Lower lobe of right lung (tissue), 2 donors: ENCODE data around the gene PARVB. TPM values are rescaled to one million over a fixed set of nuclear protein-coding genes. Genes with fewer than 3 reads are reported as not detected.

Experiments
- ATAC-seq, 2 donors: fragments of 200-7000 bp; cut with Tn5 transposase; one replicate each; pipeline ENCODE4 v1.9.1; 2020 to 2022; ENCODE audit warnings: mild to moderate bottlenecking in 2 of 2, moderate library complexity in 2 of 2
- DNase-seq: peaks from one replicate; pipeline ENCODE4 v3.0.0-alpha.2; 2020
- H3K27ac ChIP-seq: fragments of 200-600 bp; one replicate; pipeline ENCODE4 v1.8.0; 2022
- H3K27me3 ChIP-seq: fragments of 200-600 bp; one replicate; pipeline ENCODE4 v1.8.0; 2022; ENCODE audit warnings: low read depth
- H3K36me3 ChIP-seq: fragments of 200-600 bp; one replicate; pipeline ENCODE4 v1.8.0; 2022; ENCODE audit warnings: mild to moderate bottlenecking
- H3K4me1 ChIP-seq: fragments of 200-600 bp; one replicate; pipeline ENCODE4 v1.8.0; 2022
- H3K4me3 ChIP-seq: fragments of 200-600 bp; one replicate; pipeline ENCODE4 v1.8.0; 2022; ENCODE audit warnings: mild to moderate bottlenecking
- H3K9me3 ChIP-seq: fragments of 200-600 bp; one replicate; pipeline ENCODE4 v1.8.0; 2022
- CTCF ChIP-seq: fragments of 200-600 bp; IDR thresholded peaks from one replicate; pipeline ENCODE4 v1.8.0; 2022; ENCODE audit warnings: antibody characterized with exemption, mild to moderate bottlenecking
- intact Hi-C: fragments of 100-400 bp; cut with DNase I; formaldehyde crosslinking; loops from one replicate; pipeline ENCODE4 v1.11.0; 2022
- total RNA-seq: library from RNA; stranded (reverse); fragmentation: NEBNext Ultra II Directional; extraction: Animal tissue kit (Norgen Biotek cat#: 25700); gene quantifications from one replicate; pipeline ENCODE4 v1.2.1, GENCODE V29; 2021
- donor health status: DM: no; HTN: yes; CAD: no; lungs with severe emphysema.

PARVB gene
- total RNA-seq, 1 donor from 2014 or later, result 44.7 TPM

GRCh38 chr22:44196241-44196640, 172.1 kb downstream of the PARVB start:
- Histone ChIP-seq H3K9me3 (no peaks in the 10 kb centered on the region), H3K4me1 (no peaks in the 10 kb centered on the region), H3K27me3 (peaks cover 14% of the 10 kb centered on the region), H3K4me3 (no peak overlapping the region), H3K36me3 (peaks cover 9% of the 10 kb centered on the region), H3K27ac (no peak overlapping the region)
- ATAC-seq (no peak), DNase-seq (no peak)
- intact Hi-C loops, result no loop called here
- no peak for TF ChIP-seq CTCF

- TF ChIP-seq CTCF, result no peak
- no peak for DNase-seq
- intact Hi-C loops, result no loop called here
Observed at GRCh38 chr22:44196731-44197131, 172.6 kb downstream of the PARVB start.

GRCh38 chr22:44197271-44197670, 173.2 kb downstream of the PARVB start:
- no peak for DNase-seq
- Histone ChIP-seq H3K27ac (no peak overlapping the region), H3K36me3 (peaks cover 17% of the 10 kb centered on the region), H3K27me3 (peaks cover 14% of the 10 kb centered on the region), H3K4me1 (no peaks in the 10 kb centered on the region), H3K9me3 (no peaks in the 10 kb centered on the region), H3K4me3 (no peak overlapping the region)
- intact Hi-C loops, result no loop called here
- no peak for ATAC-seq
- TF ChIP-seq CTCF, result no peak

More at GRCh38 chr22:44196731-44197131, 172.6 kb downstream of the PARVB start:
- Histone ChIP-seq H3K4me1 (no peaks in the 10 kb centered on the region), H3K4me3 (no peak overlapping the region), H3K36me3 (peaks cover 13% of the 10 kb centered on the region), H3K27me3 (peaks cover 14% of the 10 kb centered on the region), H3K27ac (no peak overlapping the region), H3K9me3 (no peaks in the 10 kb centered on the region)
- no peak for ATAC-seq

- intact Hi-C loops, result no loop called here
- peaks cover 17% of the 10 kb centered on the region for H3K36me3 ChIP-seq
- H3K27me3 ChIP-seq, result peaks cover 14% of the 10 kb centered on the region
- ATAC-seq (no peak), DNase-seq (no peak)
- no peak for TF ChIP-seq CTCF
- H3K27ac ChIP-seq, result no peak overlapping the region
- H3K4me3 ChIP-seq, result no peak overlapping the region
- H3K9me3 ChIP-seq, result no peaks in the 10 kb centered on the region
- no peaks in the 10 kb centered on the region for H3K4me1 ChIP-seq
Observed at GRCh38 chr22:44199164-44199563, 175.1 kb downstream of the PARVB start.

- H3K4me1 ChIP-seq, result no peaks in the 10 kb centered on the region
- intact Hi-C loops, result no loop called here
- no peak for TF ChIP-seq CTCF
- no peak overlapping the region for H3K27ac ChIP-seq
- peaks cover 14% of the 10 kb centered on the region for H3K27me3 ChIP-seq
- H3K9me3 ChIP-seq, result no peaks in the 10 kb centered on the region
- ATAC-seq (no peak), DNase-seq (no peak)
- peaks cover 17% of the 10 kb centered on the region for H3K36me3 ChIP-seq
- no peak overlapping the region for H3K4me3 ChIP-seq
Observed at GRCh38 chr22:44199866-44200265, 175.8 kb downstream of the PARVB start.

- H3K36me3 ChIP-seq, result peaks cover 17% of the 10 kb centered on the region
- TF ChIP-seq CTCF, result no peak
- no peak for DNase-seq
Observed at GRCh38 chr22:44200451-44200850, 176.3 kb downstream of the PARVB start.

More at GRCh38 chr22:44200451-44200850, 176.3 kb downstream of the PARVB start:
- ATAC-seq, result no peak
- intact Hi-C loops, result no loop called here
- no peaks in the 10 kb centered on the region for H3K4me1 ChIP-seq
- no peak overlapping the region for H3K4me3 ChIP-seq
- H3K27ac ChIP-seq, result no peak overlapping the region
- H3K9me3 ChIP-seq, result no peaks in the 10 kb centered on the region
- peaks cover 14% of the 10 kb centered on the region for H3K27me3 ChIP-seq
